A549 (cell line): ENCODE data around the gene ACVR1B.

Source experiments
- CTCF ChIP-seq: fragments of >200 bp; sonication (Bioruptor Twin); formaldehyde crosslinking; IDR thresholded peaks from 3 replicates; pipeline ENCODE4 v1.5.1; 2016
- EP300 ChIP-seq, 2 experiments: fragments of >200 bp; sonication (Bioruptor Twin); formaldehyde crosslinking; IDR thresholded peaks; 2 replicates in 1 of 2; 3 replicates in 1 of 2; pipeline ENCODE4 v1.6.1; 2016 to 2017
- NR3C1 ChIP-seq: fragments of >200 bp; sonication (Bioruptor Twin); formaldehyde crosslinking; IDR thresholded peaks from 3 replicates; pipeline ENCODE4 v1.6.1; 2017
- SMC3 ChIP-seq: fragments of >200 bp; sonication (Bioruptor Twin); formaldehyde crosslinking; IDR thresholded peaks from 3 replicates; pipeline ENCODE4 v1.6.1; 2018; ENCODE audit warnings: inconsistent platforms
- ZSCAN20 ChIP-seq: fragments of 250-450 bp; sonication (Bioruptor Pico); IDR thresholded peaks from 2 replicates; pipeline ENCODE4 v1.8.0; 2022; ENCODE audit warnings: mild to moderate bottlenecking, moderate library complexity

- TF ChIP-seq ZSCAN20 (CRISPR knock-in tag), result no peak
- TF ChIP-seq CTCF, result no peak
- TF ChIP-seq EP300 (IDR thresholded peaks at IDR 0.05), result no peak
- TF ChIP-seq SMC3, result no peak
- no peak for TF ChIP-seq NR3C1
Observed at GRCh38 chr12:51977320-51977753, 25.8 kb downstream of the ACVR1B start.
